Activated CD8-positive, alpha-beta memory T cell treated with anti-CD3 and anti-CD28 coated beads for 24 hours (primary cell): Measurements from ENCODE around the gene IL36RN.
A peak's percentile ranks its signal among the peaks of the same experiment; 100 is the strongest.

Experiments
- DNase-seq: peaks from one replicate; pipeline ENCODE4 v3.0.0-alpha.2; 2020

Gene IL36RN

GRCh38 chr2:113104054-113104611, 45.1 kb downstream of the IL36RN start:
- peak; percentile 71 for DNase-seq

- no peak for DNase-seq
These were observed 46.2 kb downstream of the IL36RN start for GRCh38 chr2:113105047-113105785.

- DNase-seq = no peak
These were observed 52.1 kb downstream of the IL36RN start for GRCh38 chr2:113111121-113111520.

GRCh38 chr2:113111823-113112287, 52.9 kb downstream of the IL36RN start:
- DNase-seq = no peak

GRCh38 chr2:113112441-113112840, 53.4 kb downstream of the IL36RN start:
- DNase-seq = no peak

GRCh38 chr2:113112871-113113270, 53.9 kb downstream of the IL36RN start:
- DNase-seq = no peak

- no peak for DNase-seq
These were observed 54.8 kb downstream of the IL36RN start for GRCh38 chr2:113113807-113114206.
